Posterior cingulate gyrus (tissue), 11 donors: ENCODE data around the gene TMEM154.
A peak's percentile ranks its signal among the peaks of the same experiment; 100 is the strongest.

Source experiments
- DNase-seq, 10 donors: peaks; one replicate each; pipeline versions ENCODE4 v3.0.0 to v3.0.0-alpha.2; 2020 to 2021; ENCODE audit warnings: mixed read lengths in 3 of 10
- intact Hi-C: fragments of 100-400 bp; cut with DNase I; formaldehyde crosslinking; loops from one replicate; pipeline ENCODE4 v1.15.1; 2023

Gene TMEM154

DNA sequence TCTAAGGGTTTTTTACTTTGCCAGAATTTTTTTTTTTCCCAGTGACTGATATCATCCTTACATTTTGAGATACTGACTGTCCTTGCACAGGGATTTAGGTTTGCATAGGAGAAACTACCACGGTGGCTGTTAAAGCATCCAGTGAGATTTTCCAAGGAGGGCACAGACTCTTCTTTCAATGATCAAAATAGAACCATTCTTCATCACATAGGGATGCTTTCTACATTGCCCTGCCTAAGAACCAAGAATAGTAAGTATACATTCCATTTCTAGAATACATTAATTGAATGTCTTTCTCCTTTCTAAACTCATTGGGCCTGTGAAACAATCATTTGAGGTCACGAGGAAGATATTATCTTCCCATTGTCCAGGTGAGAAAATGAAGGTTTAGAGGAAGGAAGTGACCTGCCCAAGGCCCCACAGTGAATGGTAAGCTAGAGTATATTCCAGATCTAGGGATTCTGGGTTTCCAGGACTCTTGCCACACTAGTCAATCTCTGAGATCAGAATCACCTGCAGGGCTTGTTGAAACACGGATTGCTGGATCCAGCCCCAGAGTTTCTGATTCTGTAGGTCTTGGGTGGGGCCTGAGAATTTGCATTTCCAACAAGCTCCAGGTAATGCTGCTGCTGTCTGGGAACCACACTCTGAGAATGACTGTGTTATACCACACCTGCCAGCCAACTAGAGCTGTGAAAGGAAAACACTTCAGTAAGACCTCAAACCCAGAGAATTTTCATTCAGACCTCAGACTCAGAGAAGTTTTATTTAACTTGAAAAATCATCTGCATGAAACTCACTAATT, 17.7 kb upstream of the TMEM154 start:
- intact Hi-C loops: no loop called here
- DNase-seq: no peak

DNA sequence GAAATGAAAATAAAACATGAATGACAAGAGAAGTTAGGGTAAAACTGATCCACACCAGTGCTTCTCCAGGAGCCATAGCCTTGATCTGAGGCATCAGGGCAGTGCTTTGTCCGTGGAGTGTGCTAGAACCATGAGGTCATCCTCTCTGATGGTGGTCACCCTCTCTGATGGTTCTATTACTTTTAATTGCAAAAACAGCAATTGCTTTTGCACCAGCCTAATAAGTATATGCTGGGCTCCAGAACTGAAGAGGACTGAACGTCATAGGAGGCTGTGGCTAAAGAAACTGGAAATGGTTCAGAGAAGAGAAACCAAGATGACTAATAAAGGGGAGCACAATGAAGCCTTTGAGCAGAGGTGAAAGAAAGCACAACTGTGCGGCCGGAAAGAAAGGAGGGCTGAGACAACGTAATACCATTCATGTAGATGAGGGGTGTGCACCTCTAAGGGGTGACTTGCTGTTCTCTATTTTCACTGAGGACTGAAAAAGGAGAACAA, 17.0 kb upstream of the TMEM154 start:
- intact Hi-C loops: no loop called here
- peak in 2 of 10 donors; percentile 26 to 28 for DNase-seq

DNA sequence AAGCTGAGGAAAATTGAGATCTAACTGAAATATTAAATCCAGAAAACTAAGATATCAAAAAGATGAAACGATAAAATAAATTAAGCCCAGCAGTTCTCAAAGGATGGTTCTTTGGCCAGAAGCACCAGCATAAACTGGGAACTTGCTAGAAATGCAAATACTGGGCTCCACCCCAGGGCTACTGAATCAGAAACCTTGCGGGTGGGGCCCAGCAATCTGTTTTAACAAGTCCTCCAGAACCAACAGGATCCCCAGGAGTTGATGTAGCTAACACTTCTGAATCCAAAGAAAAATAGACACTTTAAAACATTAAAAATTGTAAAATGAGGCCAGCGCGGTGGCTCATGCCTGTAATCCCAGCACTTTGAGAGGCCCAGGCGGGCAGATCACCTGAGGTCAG, 14.1 kb upstream of the TMEM154 start:
- intact Hi-C loops: no loop called here
- no peak for DNase-seq

DNA sequence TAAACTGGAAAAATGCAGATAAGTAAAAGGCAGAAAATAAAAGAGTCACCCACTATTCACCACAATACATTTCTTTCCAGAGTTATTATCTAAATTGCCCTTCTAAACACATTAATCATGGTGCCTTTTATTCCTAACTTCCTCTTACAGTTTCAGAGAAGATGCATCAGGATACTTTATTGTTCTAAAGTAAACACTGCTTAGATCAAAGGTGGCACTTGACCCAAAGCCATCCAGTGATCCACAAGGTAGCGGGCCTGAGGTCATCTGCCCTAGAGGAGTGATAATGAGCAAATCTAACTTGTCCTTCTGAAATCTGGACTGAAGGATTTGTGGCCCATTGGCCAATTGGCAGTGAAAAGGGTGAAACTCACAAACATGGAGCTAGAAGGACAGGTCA, 12.0 kb upstream of the TMEM154 start:
- DNase-seq: no peak
- intact Hi-C loops: no loop called here

DNA sequence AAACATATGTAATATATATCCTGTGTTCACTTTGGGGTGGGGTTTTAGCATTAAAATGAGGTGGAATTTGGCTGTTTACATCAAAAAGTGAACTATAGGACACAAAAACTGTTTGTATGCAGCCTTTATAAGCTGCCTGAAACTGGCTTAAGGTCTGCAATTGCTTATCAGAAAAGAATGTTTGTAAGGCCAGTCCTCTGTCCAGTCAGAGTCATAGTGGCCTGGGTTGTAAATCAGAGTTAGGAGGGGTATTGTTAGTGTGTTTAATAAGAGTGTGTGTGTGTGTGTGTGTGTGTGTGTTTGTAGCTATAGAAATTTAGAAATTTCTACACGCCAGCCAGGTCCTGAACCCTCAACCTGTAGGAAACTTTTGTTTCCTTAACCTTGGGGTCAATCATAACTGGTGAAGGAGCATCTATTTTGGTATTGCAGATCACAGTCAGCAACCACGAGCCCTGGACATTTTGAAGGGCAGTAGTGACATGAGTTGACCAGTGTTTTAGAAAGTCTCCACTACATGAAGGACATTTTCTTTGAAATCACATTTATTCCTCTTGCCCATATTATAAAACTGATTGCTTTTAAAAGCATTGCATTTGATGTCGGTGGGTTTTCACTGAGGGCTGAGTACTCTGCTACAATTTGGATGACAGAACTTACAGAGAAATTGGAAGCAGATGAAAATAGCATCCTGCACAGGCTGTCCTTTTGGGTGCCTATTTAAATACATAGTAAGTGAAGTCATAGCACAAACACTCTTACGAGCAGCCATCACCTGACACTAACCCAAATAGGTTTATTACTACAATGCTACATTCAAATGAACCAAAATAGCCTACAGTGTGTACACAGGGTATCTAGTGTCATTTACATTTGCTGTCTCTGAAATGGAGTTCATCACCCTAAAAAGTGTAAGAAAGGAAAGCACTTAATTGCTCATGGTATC, 11.2 kb upstream of the TMEM154 start:
- no peak for DNase-seq

DNA sequence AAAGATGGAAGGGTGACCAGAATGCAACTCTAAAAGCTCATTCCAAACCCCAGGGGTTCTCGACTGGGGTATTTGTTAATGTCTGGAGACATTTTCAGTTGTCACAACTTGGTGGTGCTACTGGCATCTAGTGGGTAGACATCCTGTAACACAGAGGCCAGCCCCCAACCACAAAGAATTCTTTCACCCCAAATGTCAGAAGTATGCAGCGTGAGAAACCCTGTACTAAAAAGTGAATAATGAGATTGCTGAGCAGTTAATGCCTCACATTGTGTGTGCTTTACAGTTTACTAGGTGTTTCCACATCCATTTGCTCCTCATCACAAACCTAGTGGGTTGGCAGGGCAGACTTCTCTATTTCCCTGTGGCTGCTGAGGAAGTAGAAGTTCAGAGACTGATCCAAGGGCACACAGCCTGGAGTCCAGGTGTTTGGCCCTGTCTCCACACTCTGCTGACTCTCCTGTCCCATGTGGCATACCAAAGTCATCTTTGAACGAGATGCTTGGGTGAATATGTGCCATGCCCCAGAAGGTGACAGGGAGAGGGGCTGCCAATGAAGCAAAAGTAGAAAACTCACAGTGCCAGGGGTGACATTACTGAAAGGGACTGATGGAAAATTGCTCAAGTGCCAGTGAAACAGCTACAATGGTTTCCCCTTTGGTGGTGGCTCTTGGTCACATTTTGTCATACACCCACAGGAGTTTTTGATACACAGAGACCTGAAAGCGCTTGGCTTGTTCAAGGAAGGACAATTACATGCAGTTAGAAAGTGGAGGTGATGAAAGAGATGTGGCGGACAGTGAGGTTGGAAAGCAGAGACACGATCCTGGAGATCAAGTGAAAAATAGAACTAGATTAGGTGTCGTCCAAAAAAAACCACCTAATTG, 10.1 kb upstream of the TMEM154 start:
- intact Hi-C loops: no loop called here

More for the DNA sequence above, 11.2 kb upstream of the TMEM154 start:
- intact Hi-C loops: no loop called here

DNA sequence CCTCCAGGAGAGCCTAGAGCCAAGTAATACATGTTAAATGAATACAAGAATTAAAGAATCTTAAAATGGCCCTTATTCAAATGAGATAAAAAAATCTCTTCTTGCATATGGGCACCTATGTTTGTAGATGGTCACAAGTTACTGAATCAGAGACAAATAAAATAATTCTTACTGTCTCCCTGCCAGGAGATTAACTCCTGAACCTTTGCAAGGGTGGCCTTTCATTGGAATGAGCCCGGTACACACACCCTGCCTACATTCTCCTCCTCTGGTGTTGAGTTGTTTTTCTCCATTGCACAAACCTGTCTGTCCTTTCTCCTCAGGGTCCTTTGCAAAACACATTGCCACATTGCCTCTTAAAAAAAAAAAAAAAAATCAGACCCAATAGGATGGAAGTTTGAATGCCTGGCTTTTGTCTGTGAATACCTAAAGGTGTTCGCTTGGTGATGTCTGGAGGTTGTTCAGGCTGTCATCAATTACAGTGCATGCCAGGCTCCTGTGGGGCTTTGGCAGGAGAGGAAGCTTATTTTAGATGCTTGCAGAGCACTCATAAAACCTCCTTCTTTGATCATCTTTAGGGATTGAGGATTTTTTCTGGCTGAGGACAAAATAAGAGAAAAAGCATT, 8.3 kb upstream of the TMEM154 start:
- intact Hi-C loops: no loop called here
- DNase-seq: no peak

More for the DNA sequence above, 10.1 kb upstream of the TMEM154 start:
- DNase-seq: no peak

GRCh38 chr4:152686452-152687013, 6.7 kb upstream of the TMEM154 start:
- no peak for DNase-seq
- intact Hi-C loops: no loop called here

GRCh38 chr4:152684587-152684986, 4.8 kb upstream of the TMEM154 start:
- intact Hi-C loops: no loop called here
- no peak for DNase-seq

DNA sequence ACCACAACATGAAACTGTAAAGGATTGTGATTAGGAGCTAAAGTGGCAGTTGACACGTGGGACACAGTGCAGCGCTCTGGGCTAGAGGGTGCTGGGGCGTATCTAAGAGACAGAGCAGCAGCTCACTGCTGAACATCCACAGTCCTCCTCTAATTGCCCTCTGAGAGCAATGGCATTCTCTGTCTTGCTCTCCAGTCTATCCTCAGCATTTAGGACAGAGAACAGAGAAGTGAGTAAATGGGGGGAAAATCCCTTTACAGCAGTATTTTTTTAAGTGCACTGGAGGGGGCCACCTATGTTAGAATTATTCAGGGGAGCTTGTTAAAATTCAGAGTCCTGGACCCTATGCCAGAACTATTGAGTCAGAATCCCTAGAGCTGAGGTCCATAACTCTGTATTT, 4.2 kb upstream of the TMEM154 start:
- intact Hi-C loops: no loop called here

DNA sequence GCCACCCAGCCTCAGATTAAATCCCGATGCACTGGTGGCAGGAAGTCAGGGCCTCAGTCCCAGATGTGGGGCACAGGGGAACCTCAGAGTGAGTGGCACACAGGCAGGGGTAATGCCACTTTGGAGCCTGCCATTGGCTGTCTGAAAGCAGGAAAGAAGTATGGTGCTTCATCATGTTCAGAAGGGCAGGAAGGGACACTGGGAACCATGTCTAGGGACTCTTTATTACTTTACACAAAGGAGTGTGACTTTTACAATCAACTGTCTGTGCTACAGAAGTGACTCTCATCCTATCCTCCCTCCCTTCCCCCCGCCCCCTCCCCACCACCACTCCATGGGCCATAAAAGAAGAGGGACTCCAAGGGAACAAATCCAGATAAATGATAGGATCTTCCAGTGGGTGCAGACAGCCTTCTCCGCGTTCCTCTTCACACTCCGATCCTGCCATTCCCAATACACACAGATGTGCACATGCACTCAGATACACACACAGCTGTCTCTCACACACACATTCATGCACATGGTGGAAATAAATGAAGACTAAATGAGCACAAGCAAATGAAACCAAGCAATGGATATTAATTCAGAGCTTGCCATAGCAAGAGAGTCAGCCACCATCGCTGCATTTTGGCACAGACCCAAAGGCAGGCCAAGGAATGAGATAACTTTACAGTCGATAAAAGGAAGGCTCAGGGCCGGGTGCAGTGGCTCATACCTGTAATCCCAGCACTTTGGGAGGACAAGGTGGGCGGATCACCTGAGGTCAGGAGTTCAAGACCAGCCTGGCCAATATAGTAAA, 2.5 kb upstream of the TMEM154 start:
- no peak for DNase-seq

More for the DNA sequence above, 4.2 kb upstream of the TMEM154 start:
- no peak for DNase-seq

GRCh38 chr4:152680988-152681603, 1.3 kb upstream of the TMEM154 start:
- intact Hi-C loops: no loop called here
- no peak for DNase-seq

More for the DNA sequence above, 2.5 kb upstream of the TMEM154 start:
- intact Hi-C loops: no loop called here

DNA sequence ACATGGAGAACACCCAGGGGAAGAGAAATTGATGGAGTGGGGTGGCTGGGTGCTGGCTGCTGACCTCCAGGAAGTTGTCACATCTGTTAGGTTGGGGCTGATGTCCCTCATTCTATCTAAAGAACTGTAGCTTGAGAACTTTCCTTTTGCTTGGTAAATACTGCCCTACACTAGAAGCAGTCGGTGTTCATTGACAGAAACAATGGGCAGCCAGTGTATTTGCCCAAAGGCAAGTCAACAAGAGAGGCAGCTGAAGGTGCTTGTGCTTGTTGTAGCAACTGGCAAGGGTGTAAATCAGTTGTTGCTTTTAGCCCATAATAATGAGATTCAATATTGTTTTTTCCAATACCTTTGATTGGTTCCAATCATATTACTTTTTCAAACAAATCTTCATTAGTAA, 956 bp downstream of the TMEM154 start:
- DNase-seq: no peak
- intact Hi-C loops: no loop called here

- intact Hi-C loops: no loop called here
- no peak for DNase-seq
Measured at GRCh38 chr4:152677117-152677516, 2.7 kb downstream of the TMEM154 start.

GRCh38 chr4:152676052-152676854, 3.5 kb downstream of the TMEM154 start:
- intact Hi-C loops: no loop called here
- no peak for DNase-seq

DNA sequence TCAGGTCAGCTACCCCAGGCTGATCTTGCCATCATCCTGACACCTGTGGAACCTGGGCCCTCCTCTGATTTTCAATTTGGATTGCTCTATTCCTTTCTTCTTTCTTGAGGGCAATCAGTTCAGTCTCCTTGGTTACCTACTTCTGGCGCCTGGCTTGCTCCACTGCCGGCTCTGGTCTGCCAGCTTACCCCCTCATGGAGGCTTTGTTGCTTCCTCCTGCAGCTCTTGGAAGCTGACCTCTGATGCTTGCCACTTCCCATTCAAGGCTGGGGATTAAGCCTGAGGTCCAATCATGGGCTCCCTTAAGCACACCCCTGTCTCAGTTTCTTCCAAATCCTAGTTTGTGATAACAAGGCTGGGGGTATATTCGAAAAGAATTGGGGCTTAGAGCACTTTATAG, 5.4 kb downstream of the TMEM154 start:
- no peak for DNase-seq
- intact Hi-C loops: no loop called here

DNA sequence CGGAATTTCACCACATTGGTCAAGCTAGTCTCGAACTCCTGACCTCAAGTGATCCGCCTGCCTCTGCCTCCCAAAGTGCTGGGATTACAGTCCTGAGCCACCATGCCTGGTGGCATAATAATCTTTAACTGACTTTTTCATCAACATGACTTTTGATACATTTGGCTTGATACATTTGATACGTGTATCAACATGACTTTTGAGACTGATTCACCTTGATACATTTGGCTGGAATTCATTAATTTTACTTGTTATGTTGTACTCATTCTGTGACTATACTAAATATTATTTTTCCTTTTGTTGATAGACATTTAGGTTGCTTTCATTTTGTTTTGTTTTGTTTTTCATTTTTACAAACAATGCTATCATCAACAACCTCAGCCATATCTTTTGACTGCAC, 6.3 kb downstream of the TMEM154 start:
- DNase-seq: no peak
- intact Hi-C loops: no loop called here
